CD14-positive monocyte (primary cell): ENCODE data around the gene TMEM158. TPM values are rescaled to one million over a fixed set of nuclear protein-coding genes. Genes with fewer than 3 reads are reported as not detected.

Experiments
- DNase-seq, 3 donors: peaks; one replicate each; pipeline ENCODE4 v3.0.0-alpha.2; 2011 to 2022
- H2AFZ ChIP-seq: 2 replicates; pipeline ENCODE4 v1.6.0; 2012; ENCODE audit warnings: mild to moderate bottlenecking, low read depth, low read length, inconsistent platforms; ENCODE audit not compliant: insufficient read depth, poor library complexity, severe bottlenecking
- H3K27ac ChIP-seq, 2 donors: 1 replicate in 1 of 2; 2 replicates in 1 of 2; pipeline ENCODE4 v1.5.1; 2012 to 2013; ENCODE audit warnings: low read length in 2 of 2, control low read depth in 1 of 2, inconsistent platforms in 1 of 2, low read depth in 1 of 2, mild to moderate bottlenecking in 1 of 2
- H3K27me3 ChIP-seq, 2 donors: one replicate each; pipeline versions ENCODE4 v1.6.0 to v1.6.1; 2011 to 2013; ENCODE audit warnings: low read length in 2 of 2; ENCODE audit not compliant: control insufficient read depth in 2 of 2, insufficient read depth in 2 of 2
- H3K36me3 ChIP-seq, 2 donors: replicated peaks in 1 of 2; 1 replicate in 1 of 2; 2 replicates in 1 of 2; pipeline versions ENCODE4 v1.5.1 to v1.6.1; 2012 to 2013; ENCODE audit warnings: low read length in 2 of 2, control low read depth in 1 of 2, inconsistent platforms in 1 of 2, mild to moderate bottlenecking in 1 of 2; ENCODE audit not compliant: insufficient read depth in 2 of 2, control insufficient read depth in 1 of 2
- H3K4me1 ChIP-seq, 2 donors: 1 replicate in 1 of 2; 2 replicates in 1 of 2; pipeline versions ENCODE4 v1.5.1 to v1.6.1; 2012 to 2013; ENCODE audit warnings: low read length in 2 of 2, control low read depth in 1 of 2, inconsistent platforms in 1 of 2, mild to moderate bottlenecking in 1 of 2, moderate library complexity in 1 of 2; ENCODE audit not compliant: insufficient read depth in 2 of 2, control insufficient read depth in 1 of 2
- H3K4me2 ChIP-seq: replicated peaks from 2 replicates; pipeline ENCODE3; 2012; ENCODE audit warnings: low read length, moderate library complexity, mild to moderate bottlenecking; ENCODE audit not compliant: poor library complexity, severe bottlenecking; ENCODE audit errors: extremely low read depth
- H3K4me3 ChIP-seq, 3 experiments: fragments of 200-600 bp in 1 of 3; sonication (generic) in 1 of 3; replicated peaks in 1 of 3; 1 replicate in 2 of 3; 2 replicates in 1 of 3; pipeline ENCODE4 v1.5.1; 2011 to 2013; ENCODE audit warnings: low read length in 3 of 3, mild to moderate bottlenecking in 3 of 3, control low read depth in 2 of 3, low read depth in 2 of 3, inconsistent platforms in 1 of 3, moderate library complexity in 1 of 3
- H3K79me2 ChIP-seq: 2 replicates; pipeline ENCODE4 v1.6.0; 2012; ENCODE audit warnings: mild to moderate bottlenecking, control low read depth, inconsistent platforms, low read length, moderate library complexity; ENCODE audit not compliant: insufficient read depth
- H3K9ac ChIP-seq: 2 replicates; pipeline ENCODE4 v1.6.0; 2017; ENCODE audit warnings: low read length, mild to moderate bottlenecking; ENCODE audit not compliant: insufficient read depth, poor library complexity, severe bottlenecking
- H3K9me3 ChIP-seq, 2 donors: replicated peaks in 1 of 2; 1 replicate in 1 of 2; 2 replicates in 1 of 2; pipeline versions ENCODE4 v1.5.1 to v1.6.1; 2012 to 2013; ENCODE audit warnings: low read length in 2 of 2, control low read depth in 1 of 2; ENCODE audit not compliant: control insufficient read depth in 1 of 2, insufficient read depth in 1 of 2
- H4K20me1 ChIP-seq: 2 replicates; pipeline ENCODE4 v1.6.0; 2012; ENCODE audit warnings: mild to moderate bottlenecking, low read length, control low read depth, moderate library complexity; ENCODE audit not compliant: insufficient read depth
- H3K27ac Mint-ChIP-seq, 7 donors: one replicate each; pipeline ENCODE4 v1.8.0; 2020; ENCODE audit warnings: mild to moderate bottlenecking in 7 of 7, mixed read lengths in 7 of 7, moderate library complexity in 6 of 7, inconsistent platforms in 2 of 7
- H3K27me3 Mint-ChIP-seq, 3 donors: one replicate each; pipeline ENCODE4 v1.8.0; 2021 to 2022; ENCODE audit warnings: low read depth in 3 of 3, mild to moderate bottlenecking in 3 of 3, mixed read lengths in 3 of 3, moderate library complexity in 3 of 3, inconsistent platforms in 1 of 3
- H3K36me3 Mint-ChIP-seq, 2 donors: one replicate each; pipeline ENCODE4 v1.8.0; 2020; ENCODE audit warnings: mixed read lengths in 2 of 2, inconsistent platforms in 1 of 2, mild to moderate bottlenecking in 1 of 2
- H3K4me1 Mint-ChIP-seq: one replicate; pipeline ENCODE4 v1.8.0; 2020; ENCODE audit warnings: mild to moderate bottlenecking, mixed read lengths
- H3K4me3 Mint-ChIP-seq, 2 donors: one replicate each; pipeline ENCODE4 v1.8.0; 2020; ENCODE audit warnings: mild to moderate bottlenecking in 2 of 2, mixed read lengths in 2 of 2, moderate library complexity in 1 of 2
- H3K9me3 Mint-ChIP-seq, 7 donors: one replicate each; pipeline ENCODE4 v1.8.0; 2020 to 2022; ENCODE audit warnings: mixed read lengths in 7 of 7, mild to moderate bottlenecking in 6 of 7, moderate library complexity in 6 of 7, inconsistent platforms in 2 of 7
- CTCF ChIP-seq: fragments of 200-600 bp; IDR thresholded peaks from one replicate; pipeline ENCODE4 v1.8.0; 2022; ENCODE audit warnings: antibody characterized with exemption, mild to moderate bottlenecking
- WGBS: methylation state at CpG from one replicate; pipeline ENCODE4 v1.1.5; 2013; ENCODE audit warnings: missing lambda C conversion rate; ENCODE audit not compliant: insufficient coverage; 5-methylcytosine and 5-hydroxymethylcytosine counted together
- intact Hi-C, 2 donors: fragments of 100-400 bp; cut with micrococcal nuclease; formaldehyde crosslinking; loops; one replicate each; pipeline versions ENCODE4 v1.15.0 to v1.15.1; 2023
- polyA plus RNA-seq, 3 donors: library from polyadenylated mRNA; depleted of rRNA in 1 of 3; unstranded in 2 of 3; stranded (reverse) in 1 of 3; fragments of 300-500 nt in 2 of 3; fragments of >200 nt in 1 of 3; fragmentation: Illumina TruSeq in 2 of 3; gene quantifications; 1 replicate in 2 of 3; 2 replicates in 1 of 3; pipeline ENCODE4 v1.2.3, GENCODE V29; 2012 to 2021

TMEM158 gene
- polyA plus RNA-seq, 3 donors, result 0.19 to 0.88 TPM; not detected in 1

- Mint-ChIP-seq H3K4me1 (peaks cover 5% of the 10 kb centered on the region), H3K36me3 (no peaks in the 10 kb centered on the region), H3K4me3 (no peak overlapping the region), H3K9me3 (no peaks in the 10 kb centered on the region), H3K27ac (no peak overlapping the region), H3K27me3 (peaks cover 4 to 8% (median 4%) of the 10 kb centered on the region in 3 donors)
- H3K9ac ChIP-seq, result no peak overlapping the region
- no peaks in the 10 kb centered on the region for H3K79me2 ChIP-seq
- no peak overlapping the region for H2AFZ ChIP-seq
- no peaks in the 10 kb centered on the region for H3K27me3 ChIP-seq
- WGBS, result 93% methylated on average over 7 of the region's 10 CpGs
- H3K4me2 ChIP-seq, result no peak overlapping the region
- no peak overlapping the region for H3K4me3 ChIP-seq
- no peaks in the 10 kb centered on the region for H4K20me1 ChIP-seq
- H3K4me1 ChIP-seq, result no peaks in the 10 kb centered on the region
- intact Hi-C loops, result no loop called here
- no peak for DNase-seq
- TF ChIP-seq CTCF, result no peak
- no peaks in the 10 kb centered on the region for H3K36me3 ChIP-seq
- H3K9me3 ChIP-seq, result no peaks in the 10 kb centered on the region
- H3K27ac ChIP-seq, result no peak overlapping the region
Measured at GRCh38 chr3:45216021-45216609, 10.0 kb downstream of the TMEM158 start.

GRCh38 chr3:45215466-45215865 is 10.6 kb downstream of the TMEM158 start:
- 78% methylated on average over 3 of the region's 4 CpGs for WGBS
- no peaks in the 10 kb centered on the region for H3K36me3 Mint-ChIP-seq
- no peak for DNase-seq
- no peak overlapping the region for H2AFZ ChIP-seq
- no peaks in the 10 kb centered on the region for H4K20me1 ChIP-seq
- no peak overlapping the region for H3K9ac ChIP-seq
- H3K27me3 ChIP-seq, result no peaks in the 10 kb centered on the region
- no peaks in the 10 kb centered on the region for H3K79me2 ChIP-seq
- no peaks in the 10 kb centered on the region for H3K4me1 ChIP-seq
- intact Hi-C loops, result no loop called here
- no peaks in the 10 kb centered on the region for H3K9me3 Mint-ChIP-seq
- TF ChIP-seq CTCF, result no peak
- no peak overlapping the region for H3K4me2 ChIP-seq
- H3K36me3 ChIP-seq, result no peaks in the 10 kb centered on the region
- no peak overlapping the region for H3K4me3 Mint-ChIP-seq
- H3K27ac Mint-ChIP-seq, result no peak overlapping the region
- H3K9me3 ChIP-seq, result no peaks in the 10 kb centered on the region
- no peak overlapping the region for H3K27ac ChIP-seq
- H3K27me3 Mint-ChIP-seq, result peaks cover 3 to 6% (median 4%) of the 10 kb centered on the region in 3 donors
- no peak overlapping the region for H3K4me3 ChIP-seq
- H3K4me1 Mint-ChIP-seq, result peaks cover 8% of the 10 kb centered on the region
